GM18502 (cell line): ENCODE measurements around the gene KIF13A.
"Not testable (repeated sequence)": the region's sequence is repeated elsewhere in the genome, so short reads cannot be mapped to it uniquely, and the experiment has no call there.

Source experiments
- ATAC-seq: cut with Tn5 transposase; IDR thresholded peaks from one replicate; pipeline ENCODE4 v1.9.1; 2021; ENCODE audit warnings: mild to moderate bottlenecking; ENCODE audit not compliant: unreplicated experiment, poor library complexity

KIF13A gene

GRCh38 chr6:17971128-17972073, 16.0 kb downstream of the KIF13A start:
- ATAC-seq, result no peak

DNA sequence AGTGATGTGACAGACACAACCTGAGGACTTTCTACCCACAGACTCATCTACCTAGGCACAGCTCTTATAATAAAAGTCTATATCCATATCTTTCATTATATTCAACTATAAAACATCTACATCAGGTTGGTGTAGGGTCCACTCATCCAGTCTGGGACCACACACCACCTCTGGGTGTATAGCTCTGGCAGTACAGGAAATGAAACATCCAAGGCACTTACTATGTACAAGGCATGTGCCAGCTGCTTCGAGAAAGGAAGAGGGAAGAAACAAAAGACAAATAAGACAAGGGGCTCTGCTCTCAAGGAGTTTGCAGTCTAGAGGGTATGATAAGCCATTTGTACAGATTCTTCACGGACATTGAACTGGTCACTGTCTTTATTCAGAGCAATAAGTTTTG, 18.6 kb downstream of the KIF13A start:
- ATAC-seq, result no peak

- no peak for ATAC-seq
Measured at GRCh38 chr6:17967668-17968518, 19.5 kb downstream of the KIF13A start.

- ATAC-seq, result no peak
Measured at GRCh38 chr6:17966451-17966850, 21.0 kb downstream of the KIF13A start.

GRCh38 chr6:17965397-17965796, 22.0 kb downstream of the KIF13A start:
- ATAC-seq, result no peak

DNA sequence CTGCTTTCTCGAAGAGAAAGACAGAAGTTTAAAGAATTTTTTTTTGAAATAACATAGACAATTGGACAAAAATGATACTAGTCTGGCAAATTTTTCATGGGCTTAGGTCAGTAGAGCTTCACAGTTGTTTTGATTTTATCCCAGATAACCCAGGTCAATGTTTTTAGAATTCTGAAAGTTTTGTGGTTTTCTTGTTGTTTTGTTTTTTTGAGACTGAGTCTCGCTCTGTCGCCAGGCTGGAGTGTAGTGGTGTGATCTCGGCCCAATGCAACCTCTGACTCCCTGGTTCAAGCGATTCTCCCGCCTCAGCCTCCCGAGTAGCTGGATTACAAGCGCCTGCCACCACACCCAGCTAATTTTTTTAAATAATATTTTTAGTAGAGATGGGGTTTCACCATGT, 22.8 kb downstream of the KIF13A start:
- ATAC-seq, result no peak

DNA sequence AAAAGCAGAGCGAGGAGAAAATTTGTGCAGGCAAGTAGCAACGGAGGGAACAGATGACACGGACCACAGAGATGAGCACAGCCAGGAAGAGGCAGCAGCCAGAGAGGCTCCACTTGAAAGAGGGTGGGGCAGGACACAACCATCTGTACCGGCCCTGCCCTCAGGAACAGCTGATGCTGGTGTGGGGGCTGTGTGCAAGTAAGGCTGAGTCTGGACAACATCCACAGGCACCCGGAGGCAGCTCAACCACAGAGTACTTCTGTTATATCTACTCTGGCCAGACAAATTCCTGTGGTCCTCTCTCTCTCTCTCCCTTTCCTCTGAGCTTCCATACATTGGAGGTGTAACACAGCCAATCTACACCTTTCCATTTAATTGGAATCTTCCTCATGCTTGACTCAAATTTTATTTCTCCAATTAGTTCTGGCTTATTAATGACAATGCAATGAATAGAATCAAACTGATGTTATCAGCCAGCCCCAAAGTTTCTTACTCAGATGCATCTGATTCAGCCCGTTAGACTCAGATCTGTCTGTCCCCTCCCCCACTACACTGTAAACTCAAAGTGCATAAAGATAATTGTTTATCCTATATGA, 24.9 kb downstream of the KIF13A start:
- no peak for ATAC-seq

GRCh38 chr6:17959302-17959701, 28.1 kb downstream of the KIF13A start:
- no peak for ATAC-seq

GRCh38 chr6:17957904-17958620, 29.4 kb downstream of the KIF13A start:
- no peak for ATAC-seq

- peak; percentile 86 for ATAC-seq
Measured at GRCh38 chr6:17957498-17957897, 29.9 kb downstream of the KIF13A start.

GRCh38 chr6:17957086-17957485, 30.3 kb downstream of the KIF13A start:
- ATAC-seq, result no peak

- ATAC-seq, result no peak
Measured at GRCh38 chr6:17950095-17950494, 37.3 kb downstream of the KIF13A start.

- no peak for ATAC-seq
Measured at GRCh38 chr6:17949168-17949567, 38.3 kb downstream of the KIF13A start.

GRCh38 chr6:17948725-17949124, 38.7 kb downstream of the KIF13A start:
- no peak for ATAC-seq

- ATAC-seq, result not testable (repeated sequence)
Measured at GRCh38 chr6:17947574-17947973, 39.9 kb downstream of the KIF13A start.

DNA sequence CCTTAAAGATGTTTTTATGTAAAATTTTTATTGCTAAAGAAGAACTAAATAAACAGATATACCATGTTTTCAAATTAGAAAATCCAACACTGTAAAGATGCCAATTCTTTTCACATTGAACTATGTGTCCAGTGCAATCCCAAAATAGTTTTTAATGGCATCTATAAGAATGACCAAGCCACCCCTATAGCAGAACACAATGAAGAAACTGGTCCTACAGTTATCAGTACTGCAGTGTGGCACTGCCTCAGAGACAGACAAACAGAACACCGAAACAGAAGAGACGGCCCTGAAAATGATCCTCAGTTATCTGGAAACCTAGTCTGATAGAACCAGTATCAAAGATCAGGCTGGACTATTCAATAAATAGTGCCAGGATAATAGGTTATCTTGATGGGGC, 41.9 kb downstream of the KIF13A start:
- ATAC-seq, result no peak

DNA sequence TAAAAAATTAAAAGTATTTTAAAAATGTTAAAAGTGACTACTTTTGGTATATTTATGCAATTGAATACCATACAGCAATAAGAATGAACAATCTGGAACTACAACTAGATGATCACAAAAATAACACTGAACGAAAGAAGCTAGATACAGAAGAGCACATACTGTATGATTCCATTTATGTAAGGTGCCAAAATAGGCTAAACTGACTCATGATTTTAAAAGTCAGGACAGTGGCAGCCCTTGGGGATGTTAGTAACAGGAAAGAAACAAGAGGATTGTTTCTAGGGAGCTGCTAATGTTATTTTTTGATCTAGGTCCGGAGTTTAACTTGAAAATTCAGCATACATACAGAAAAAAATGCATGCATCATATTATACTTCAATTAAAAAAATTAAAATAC, 42.3 kb downstream of the KIF13A start:
- ATAC-seq, result no peak

GRCh38 chr6:17941318-17941717, 46.1 kb downstream of the KIF13A start:
- ATAC-seq, result no peak

DNA sequence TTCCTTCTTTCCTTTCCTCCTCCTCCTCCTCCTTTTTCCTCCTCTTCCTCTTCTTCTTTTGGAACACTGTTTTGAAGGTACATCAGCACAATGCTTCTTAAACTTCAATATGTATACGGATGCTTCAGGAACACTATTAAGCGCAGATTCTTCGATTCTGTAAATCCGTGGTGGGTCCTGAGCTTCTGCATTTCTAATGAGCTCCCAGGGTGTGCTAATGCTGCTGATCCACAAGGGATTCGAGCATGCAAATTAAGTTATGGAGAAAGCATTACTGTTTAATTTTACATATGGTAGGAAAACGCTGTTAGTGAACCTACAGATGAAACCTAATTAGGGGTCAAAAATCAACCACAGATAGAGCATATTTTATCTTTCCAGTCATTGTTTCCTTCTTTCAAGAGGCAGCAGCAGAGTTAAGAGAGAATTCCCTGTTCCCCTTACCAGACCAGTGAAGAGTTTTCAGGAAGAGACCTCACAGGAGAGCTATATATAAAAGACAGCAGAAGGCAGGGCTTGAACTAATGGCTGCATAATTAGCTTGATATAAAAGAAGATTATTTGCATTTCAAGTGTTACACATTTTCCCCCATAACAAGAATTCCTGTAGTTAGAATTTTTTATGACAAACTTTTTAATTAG, 47.2 kb downstream of the KIF13A start:
- ATAC-seq, result no peak

DNA sequence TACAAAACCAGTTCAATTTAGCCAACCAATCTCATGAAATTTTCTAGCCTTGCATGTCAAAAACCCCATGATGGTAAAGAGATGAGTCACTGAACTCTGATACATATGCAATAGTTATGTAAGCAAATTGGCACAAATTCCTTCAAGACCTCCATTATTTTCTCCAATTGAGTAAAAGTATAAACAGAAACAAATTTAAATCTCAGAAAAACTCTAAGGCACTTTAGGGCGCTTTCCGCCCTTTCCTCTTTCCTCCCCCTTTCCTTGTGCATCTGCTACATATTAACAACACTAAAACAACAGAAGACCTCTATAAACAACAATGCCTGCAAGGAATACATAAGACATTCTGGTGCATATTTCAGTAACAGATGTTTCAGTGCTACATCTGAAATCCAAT, 48.5 kb downstream of the KIF13A start:
- no peak for ATAC-seq
